ENCODE data around the gene MRPL39. TPM values are rescaled to one million over a fixed set of nuclear protein-coding genes. Genes with fewer than 3 reads are reported as not detected.

MRPL39 gene
- total and polyA plus RNA-seq, 4 donors = 19.2 to 35.7 (median 24.4) TPM

DNA sequence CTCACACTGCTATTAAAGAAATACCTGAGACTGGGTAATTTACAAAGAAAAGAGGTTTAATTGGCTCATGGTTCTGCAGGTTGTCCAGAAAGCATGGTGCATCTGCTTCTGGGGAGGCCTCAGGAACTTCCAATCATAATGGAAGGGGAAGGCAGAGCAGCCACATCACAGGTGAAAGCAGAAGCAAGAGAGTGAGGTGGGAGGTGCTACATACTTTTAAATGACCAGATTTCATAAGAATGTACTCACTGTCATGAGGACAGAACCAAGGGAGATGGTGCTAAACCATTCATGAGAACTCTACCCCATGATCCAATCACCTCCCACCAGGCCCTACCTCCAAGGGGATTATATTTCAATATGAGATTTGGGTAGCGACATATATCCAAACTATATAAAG is 55.7 kb downstream of the MRPL39 start (continued):
- TF ChIP-seq, protein P1, sequence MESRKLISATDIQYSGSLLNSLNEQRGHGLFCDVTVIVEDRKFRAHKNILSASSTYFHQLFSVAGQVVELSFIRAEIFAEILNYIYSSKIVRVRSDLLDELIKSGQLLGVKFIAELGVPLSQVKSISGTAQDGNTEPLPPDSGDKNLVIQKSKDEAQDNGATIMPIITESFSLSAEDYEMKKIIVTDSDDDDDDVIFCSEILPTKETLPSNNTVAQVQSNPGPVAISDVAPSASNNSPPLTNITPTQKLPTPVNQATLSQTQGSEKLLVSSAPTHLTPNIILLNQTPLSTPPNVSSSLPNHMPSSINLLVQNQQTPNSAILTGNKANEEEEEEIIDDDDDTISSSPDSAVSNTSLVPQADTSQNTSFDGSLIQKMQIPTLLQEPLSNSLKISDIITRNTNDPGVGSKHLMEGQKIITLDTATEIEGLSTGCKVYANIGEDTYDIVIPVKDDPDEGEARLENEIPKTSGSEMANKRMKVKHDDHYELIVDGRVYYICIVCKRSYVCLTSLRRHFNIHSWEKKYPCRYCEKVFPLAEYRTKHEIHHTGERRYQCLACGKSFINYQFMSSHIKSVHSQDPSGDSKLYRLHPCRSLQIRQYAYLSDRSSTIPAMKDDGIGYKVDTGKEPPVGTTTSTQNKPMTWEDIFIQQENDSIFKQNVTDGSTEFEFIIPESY (IDR thresholded peaks at IDR 0.05) = no peak
- no peak for TF ChIP-seq EGR1 (IDR thresholded peaks at IDR 0.05; ENCODE audit: low read depth in 2 of 2)
- TF ChIP-seq JUND (IDR thresholded peaks at IDR 0.05) = no peak

DNA sequence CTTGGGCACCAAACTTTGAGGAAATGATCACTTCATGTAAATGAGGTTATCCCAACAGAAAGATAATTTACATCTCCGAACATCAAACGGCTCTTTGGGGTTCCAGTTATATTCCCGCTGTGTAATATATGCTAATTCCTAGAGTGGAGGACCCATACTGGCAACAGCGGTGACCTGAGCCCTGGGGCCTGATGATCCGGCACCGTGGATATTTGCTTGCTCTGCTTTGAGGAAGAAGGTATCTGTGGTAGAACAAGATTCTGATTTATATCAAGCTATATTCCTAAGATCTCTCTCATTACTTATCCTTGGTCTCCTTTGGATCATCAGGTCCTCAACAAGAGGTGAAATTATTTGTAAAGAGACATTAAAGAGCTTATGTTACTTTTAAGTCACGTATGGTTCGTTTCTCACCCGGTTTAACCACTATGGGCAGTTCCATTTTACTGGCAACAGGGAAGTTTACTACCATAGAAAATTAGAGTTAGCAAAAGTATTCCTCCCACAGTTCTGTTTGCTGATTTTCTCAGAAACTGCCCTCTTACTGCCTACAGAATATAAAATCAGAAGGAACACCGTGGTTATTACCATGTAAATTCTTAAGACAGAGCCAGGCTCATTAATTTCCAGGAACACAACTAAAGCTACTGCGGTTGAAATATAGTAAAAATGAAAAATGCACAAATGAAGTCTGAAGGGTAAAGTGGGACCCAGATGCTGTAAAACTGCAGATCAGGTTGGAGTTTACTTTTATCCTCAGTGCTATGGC is 56.7 kb downstream of the MRPL39 start:
- H3K4me1 ChIP-seq (ENCODE audit: control insufficient read depth in 4 of 4, insufficient read depth in 4 of 4, low read length in 3 of 4) = no peaks in the 10 kb centered on the region
- H3K27ac ChIP-seq (ENCODE audit: low read depth in 1 of 2, low read length in 2 of 2) = no peak overlapping the region
- no peak for DNase-seq (ENCODE audit: low spot score)
- H3K36me3 ChIP-seq (ENCODE audit: control insufficient read depth in 4 of 4, insufficient read depth in 3 of 4, low read depth in 1 of 4, low read length in 3 of 4) = no peaks in the 10 kb centered on the region
- no peaks in the 10 kb centered on the region for H3K9me3 ChIP-seq (ENCODE audit: control insufficient read depth in 4 of 4, low read length in 3 of 4)
- H3K9ac ChIP-seq (ENCODE audit: low read depth in 1 of 2, low read length in 2 of 2) = no peak overlapping the region
- TF ChIP-seq RXRA (IDR thresholded peaks at IDR 0.05) = no peak
- TF ChIP-seq HNF4G (IDR thresholded peaks at IDR 0.05) = no peak
- TF ChIP-seq, protein P2, sequence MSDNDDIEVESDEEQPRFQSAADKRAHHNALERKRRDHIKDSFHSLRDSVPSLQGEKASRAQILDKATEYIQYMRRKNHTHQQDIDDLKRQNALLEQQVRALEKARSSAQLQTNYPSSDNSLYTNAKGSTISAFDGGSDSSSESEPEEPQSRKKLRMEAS (IDR thresholded peaks at IDR 0.05) = no peak
- TF ChIP-seq HNF4A (conservative IDR thresholded peaks at IDR 0.05) = no peak
- TF ChIP-seq, protein P1 (IDR thresholded peaks at IDR 0.05) = no peak
- TF ChIP-seq, protein P3, sequence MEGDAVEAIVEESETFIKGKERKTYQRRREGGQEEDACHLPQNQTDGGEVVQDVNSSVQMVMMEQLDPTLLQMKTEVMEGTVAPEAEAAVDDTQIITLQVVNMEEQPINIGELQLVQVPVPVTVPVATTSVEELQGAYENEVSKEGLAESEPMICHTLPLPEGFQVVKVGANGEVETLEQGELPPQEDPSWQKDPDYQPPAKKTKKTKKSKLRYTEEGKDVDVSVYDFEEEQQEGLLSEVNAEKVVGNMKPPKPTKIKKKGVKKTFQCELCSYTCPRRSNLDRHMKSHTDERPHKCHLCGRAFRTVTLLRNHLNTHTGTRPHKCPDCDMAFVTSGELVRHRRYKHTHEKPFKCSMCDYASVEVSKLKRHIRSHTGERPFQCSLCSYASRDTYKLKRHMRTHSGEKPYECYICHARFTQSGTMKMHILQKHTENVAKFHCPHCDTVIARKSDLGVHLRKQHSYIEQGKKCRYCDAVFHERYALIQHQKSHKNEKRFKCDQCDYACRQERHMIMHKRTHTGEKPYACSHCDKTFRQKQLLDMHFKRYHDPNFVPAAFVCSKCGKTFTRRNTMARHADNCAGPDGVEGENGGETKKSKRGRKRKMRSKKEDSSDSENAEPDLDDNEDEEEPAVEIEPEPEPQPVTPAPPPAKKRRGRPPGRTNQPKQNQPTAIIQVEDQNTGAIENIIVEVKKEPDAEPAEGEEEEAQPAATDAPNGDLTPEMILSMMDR (IDR thresholded peaks at IDR 0.05; ENCODE audit: low read depth, low read length, missing input control) = no peak
- TF ChIP-seq TAF1 (conservative IDR thresholded peaks at IDR 0.05) = no peak
- TF ChIP-seq FOXA1 (IDR thresholded peaks at IDR 0.05) = no peak
- TF ChIP-seq, protein P4, sequence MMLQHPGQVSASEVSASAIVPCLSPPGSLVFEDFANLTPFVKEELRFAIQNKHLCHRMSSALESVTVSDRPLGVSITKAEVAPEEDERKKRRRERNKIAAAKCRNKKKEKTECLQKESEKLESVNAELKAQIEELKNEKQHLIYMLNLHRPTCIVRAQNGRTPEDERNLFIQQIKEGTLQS (IDR thresholded peaks at IDR 0.05) = no peak
- no peak for TF ChIP-seq EGR1 (IDR thresholded peaks at IDR 0.05; ENCODE audit: low read depth in 2 of 2)
- no peak for TF ChIP-seq FOXA2 (IDR thresholded peaks at IDR 0.05)
- TF ChIP-seq, protein P5, sequence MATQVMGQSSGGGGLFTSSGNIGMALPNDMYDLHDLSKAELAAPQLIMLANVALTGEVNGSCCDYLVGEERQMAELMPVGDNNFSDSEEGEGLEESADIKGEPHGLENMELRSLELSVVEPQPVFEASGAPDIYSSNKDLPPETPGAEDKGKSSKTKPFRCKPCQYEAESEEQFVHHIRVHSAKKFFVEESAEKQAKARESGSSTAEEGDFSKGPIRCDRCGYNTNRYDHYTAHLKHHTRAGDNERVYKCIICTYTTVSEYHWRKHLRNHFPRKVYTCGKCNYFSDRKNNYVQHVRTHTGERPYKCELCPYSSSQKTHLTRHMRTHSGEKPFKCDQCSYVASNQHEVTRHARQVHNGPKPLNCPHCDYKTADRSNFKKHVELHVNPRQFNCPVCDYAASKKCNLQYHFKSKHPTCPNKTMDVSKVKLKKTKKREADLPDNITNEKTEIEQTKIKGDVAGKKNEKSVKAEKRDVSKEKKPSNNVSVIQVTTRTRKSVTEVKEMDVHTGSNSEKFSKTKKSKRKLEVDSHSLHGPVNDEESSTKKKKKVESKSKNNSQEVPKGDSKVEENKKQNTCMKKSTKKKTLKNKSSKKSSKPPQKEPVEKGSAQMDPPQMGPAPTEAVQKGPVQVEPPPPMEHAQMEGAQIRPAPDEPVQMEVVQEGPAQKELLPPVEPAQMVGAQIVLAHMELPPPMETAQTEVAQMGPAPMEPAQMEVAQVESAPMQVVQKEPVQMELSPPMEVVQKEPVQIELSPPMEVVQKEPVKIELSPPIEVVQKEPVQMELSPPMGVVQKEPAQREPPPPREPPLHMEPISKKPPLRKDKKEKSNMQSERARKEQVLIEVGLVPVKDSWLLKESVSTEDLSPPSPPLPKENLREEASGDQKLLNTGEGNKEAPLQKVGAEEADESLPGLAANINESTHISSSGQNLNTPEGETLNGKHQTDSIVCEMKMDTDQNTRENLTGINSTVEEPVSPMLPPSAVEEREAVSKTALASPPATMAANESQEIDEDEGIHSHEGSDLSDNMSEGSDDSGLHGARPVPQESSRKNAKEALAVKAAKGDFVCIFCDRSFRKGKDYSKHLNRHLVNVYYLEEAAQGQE (IDR thresholded peaks at IDR 0.05) = no peak
- 93% methylated on average over 11 of the region's 11 CpGs for WGBS
- H3K27me3 ChIP-seq (ENCODE audit: control insufficient read depth in 4 of 4, insufficient read depth in 4 of 4, low read length in 3 of 4) = no peaks in the 10 kb centered on the region
- H3K4me3 ChIP-seq (ENCODE audit: low read depth in 1 of 3, low read length in 3 of 3) = no peak overlapping the region

Data from liver (tissue), 9 donors.